Measurements from ENCODE around the gene TTYH3.
"Not testable (repeated sequence)": the region's sequence is repeated elsewhere in the genome, so short reads cannot be mapped to it uniquely, and the experiment has no call there.

TTYH3 gene

GRCh38 chr7:2603044-2603965 lies 28.5 kb upstream of the TTYH3 start:
- no peak for DNase-seq

- peak; percentile 92 for DNase-seq
Measured at GRCh38 chr7:2604608-2605174, 27.1 kb upstream of the TTYH3 start.

- no peak for DNase-seq
Measured at GRCh38 chr7:2605608-2606538, 25.9 kb upstream of the TTYH3 start.

- no peak for DNase-seq
Measured at GRCh38 chr7:2606539-2606936, 25.2 kb upstream of the TTYH3 start.

GRCh38 chr7:2607122-2607922 lies 24.5 kb upstream of the TTYH3 start:
- DNase-seq: no peak

GRCh38 chr7:2607923-2608904 lies 23.6 kb upstream of the TTYH3 start:
- DNase-seq: no peak

- no peak for DNase-seq
Measured at GRCh38 chr7:2608921-2609411, 22.8 kb upstream of the TTYH3 start.

GRCh38 chr7:2609646-2610045 lies 22.1 kb upstream of the TTYH3 start:
- DNase-seq: not testable (repeated sequence)

GRCh38 chr7:2610466-2610865 lies 21.3 kb upstream of the TTYH3 start:
- no peak for DNase-seq

- DNase-seq: no peak
Measured at GRCh38 chr7:2610898-2611297, 20.9 kb upstream of the TTYH3 start.

- no peak for DNase-seq
Measured at GRCh38 chr7:2611401-2611800, 20.4 kb upstream of the TTYH3 start.

- DNase-seq: no peak
Measured at GRCh38 chr7:2611922-2612321, 19.9 kb upstream of the TTYH3 start.

GRCh38 chr7:2612445-2613097 lies 19.2 kb upstream of the TTYH3 start:
- DNase-seq: no peak

- DNase-seq: no peak
Measured at GRCh38 chr7:2613098-2613930, 18.5 kb upstream of the TTYH3 start.

GRCh38 chr7:2613931-2614600 lies 17.7 kb upstream of the TTYH3 start:
- no peak for DNase-seq

- DNase-seq: no peak
Measured at GRCh38 chr7:2614631-2615330, 17.0 kb upstream of the TTYH3 start.

GRCh38 chr7:2616387-2617324 lies 15.1 kb upstream of the TTYH3 start:
- no peak for DNase-seq

Measured in COR-L47 (cell line).